SK-N-SH (cell line): ENCODE results near the gene RELN. TPM values are rescaled to one million over a fixed set of nuclear protein-coding genes. Genes with fewer than 3 reads are reported as not detected.

Experiments used
- CTCF ChIA-PET: fragments of 300-600, 350-600 bp; formaldehyde crosslinking; extraction: SDS; loops from one replicate; lab custom pipeline; 2021; lab: Yijun Ruan, JAX
- POLR2A ChIA-PET: fragments of 350-600 bp; sonication (Branson Sonifier 250); formaldehyde crosslinking; extraction: SDS; loops from one replicate; lab custom pipeline; 2020; ENCODE audit warnings: antibody characterized with exemption, inconsistent platforms; lab: Yijun Ruan, JAX
- DNase-seq: peaks from one replicate; pipeline ENCODE4 v3.0.0; 2012
- H2AFZ ChIP-seq: fragments of 200-600 bp; sonication (generic); 2 replicates; pipeline ENCODE4 v1.8.1; 2016; ENCODE audit warnings: antibody characterized with exemption, mild to moderate bottlenecking, low read depth
- H3F3A ChIP-seq: fragments of 200-600 bp; sonication (generic); replicated peaks from 2 replicates; pipeline ENCODE3; 2016; ENCODE audit warnings: antibody characterized with exemption, mild to moderate bottlenecking; ENCODE audit not compliant: insufficient read depth
- H3K27ac ChIP-seq, 2 experiments: fragments of 200-500 bp in 1 of 2; fragments of 200-600 bp in 1 of 2; sonication (Bioruptor generic) in 1 of 2; sonication (generic), shearing (Covaris generic) in 1 of 2; 2 replicates each; pipeline versions ENCODE4 v1.5.1 to v1.6.1; 2014 to 2016; ENCODE audit warnings: low read depth in 2 of 2, inconsistent platforms in 1 of 2, low read length in 1 of 2, mild to moderate bottlenecking in 1 of 2, mixed read lengths in 1 of 2
- H3K27me3 ChIP-seq: fragments of 200-600 bp; sonication (generic), shearing (Covaris generic); 2 replicates; pipeline ENCODE4 v1.6.1; 2016; ENCODE audit warnings: mixed run types; ENCODE audit not compliant: insufficient read depth
- H3K36me3 ChIP-seq, 2 experiments: fragments of 200-500 bp in 1 of 2; fragments of 200-600 bp in 1 of 2; sonication (Bioruptor generic) in 1 of 2; sonication (generic) in 1 of 2; replicated peaks in 1 of 2; 2 replicates each; pipeline versions ENCODE3 to v1.5.1; 2014 to 2016; ENCODE audit warnings: low read length in 1 of 2, mild to moderate bottlenecking in 1 of 2; ENCODE audit not compliant: insufficient read depth in 2 of 2, control insufficient read depth in 1 of 2
- H3K4me1 ChIP-seq, 2 experiments: fragments of 200-500 bp in 1 of 2; fragments of 200-600 bp in 1 of 2; sonication (Bioruptor generic) in 1 of 2; sonication (generic), shearing (Covaris generic) in 1 of 2; 2 replicates each; pipeline versions ENCODE4 v1.5.1 to v1.6.1; 2014 to 2016; ENCODE audit warnings: low read depth in 1 of 2, low read length in 1 of 2, mixed run types in 1 of 2; ENCODE audit not compliant: insufficient read depth in 2 of 2, control insufficient read depth in 1 of 2
- H3K4me2 ChIP-seq: fragments of 200-600 bp; sonication (generic), shearing (Covaris generic); 2 replicates; pipeline ENCODE4 v1.6.1; 2017; ENCODE audit warnings: mixed run types
- H3K4me3 ChIP-seq, 2 experiments: fragments of 200-500 bp in 1 of 2; fragments of 200-600 bp in 1 of 2; sonication (Bioruptor generic) in 1 of 2; sonication (generic), shearing (Covaris generic) in 1 of 2; 2 replicates each; pipeline versions ENCODE4 v1.5.1 to v1.8.1; 2014 to 2016; ENCODE audit warnings: low read depth in 2 of 2, inconsistent platforms in 1 of 2, low read length in 1 of 2, mild to moderate bottlenecking in 1 of 2, mixed read lengths in 1 of 2, moderate library complexity in 1 of 2
- H3K79me2 ChIP-seq: fragments of 200-600 bp; sonication (generic); 2 replicates; pipeline ENCODE4 v1.8.1; 2017; ENCODE audit warnings: mild to moderate bottlenecking; ENCODE audit not compliant: insufficient read depth
- H3K9ac ChIP-seq: fragments of 200-600 bp; sonication (generic); 2 replicates; pipeline ENCODE4 v1.6.1; 2017; ENCODE audit warnings: mixed run types
- H3K9me2 ChIP-seq: fragments of 200-600 bp; sonication (generic); 2 replicates; pipeline ENCODE4 v1.6.1; 2017; ENCODE audit warnings: mixed run types
- H3K9me3 ChIP-seq: fragments of 200-600 bp; sonication (generic); 2 replicates; pipeline ENCODE4 v1.6.1; 2017; ENCODE audit warnings: mixed run types, mild to moderate bottlenecking, moderate library complexity
- H4K20me1 ChIP-seq: fragments of 200-600 bp; sonication (generic); 2 replicates; pipeline ENCODE4 v1.6.1; 2017; ENCODE audit warnings: mild to moderate bottlenecking, mixed run types; ENCODE audit not compliant: insufficient read depth
- IRF3 ChIP-seq: fragments of 150-350 bp; IDR thresholded peaks from 2 replicates; pipeline ENCODE4 v1.6.1; 2016; ENCODE audit warnings: mild to moderate bottlenecking, low read depth, low read length
- JUND ChIP-seq: IDR thresholded peaks from 2 replicates; pipeline ENCODE4 v1.4.0; 2012
- NFIC ChIP-seq: IDR thresholded peaks from 2 replicates; pipeline ENCODE4 v1.4.0; 2012; ENCODE audit warnings: borderline replicate concordance
- NRF1 ChIP-seq: IDR thresholded peaks from 2 replicates; pipeline ENCODE4 v1.6.1; 2012; ENCODE audit warnings: low read depth, mild to moderate bottlenecking, low read length
- PBX3 ChIP-seq: IDR thresholded peaks from 2 replicates; pipeline ENCODE4; 2012
- RAD21 ChIP-seq: IDR thresholded peaks from 2 replicates; pipeline ENCODE4 v1.6.1; 2012; ENCODE audit warnings: mild to moderate bottlenecking, low read length
- RFX5 ChIP-seq: IDR thresholded peaks from 2 replicates; pipeline ENCODE4 v1.6.1; 2012; ENCODE audit warnings: mild to moderate bottlenecking, improper control_type of control experiment, low read length
- TEAD4 ChIP-seq: IDR thresholded peaks from 2 replicates; pipeline ENCODE4 v1.4.0; 2012; ENCODE audit warnings: mild to moderate bottlenecking, borderline replicate concordance; ENCODE audit not compliant: insufficient read depth
- ZBTB33 ChIP-seq: IDR thresholded peaks from 2 replicates; pipeline ENCODE4 v1.4.0; 2012; ENCODE audit warnings: low read depth, borderline replicate concordance
- WGBS: methylation state at CpG from one replicate; pipeline ENCODE4 v1.1.6; 2017; ENCODE audit warnings: low lambda C conversion rate; 5-methylcytosine and 5-hydroxymethylcytosine counted together
- polyA plus RNA-seq, 3 experiments: library from polyadenylated mRNA; depleted of rRNA; stranded (reverse); fragments of >200 nt; gene quantifications; 2 replicates each; pipeline ENCODE4 v1.2.3, GENCODE V29; 2012
- TF ChIP-seq, protein P1 (sequence below): fragments of 200-600 bp; sonication (generic); IDR thresholded peaks from 2 replicates; pipeline ENCODE4 v1.6.1; 2017; ENCODE audit warnings: antibody characterized with exemption, mild to moderate bottlenecking, moderate library complexity
- TF ChIP-seq, protein P2 (sequence below): fragments of 150-350 bp; IDR thresholded peaks from 2 replicates; pipeline ENCODE4 v1.6.1; 2017; ENCODE audit warnings: antibody characterized with exemption, low read length, low read depth, borderline replicate concordance
- TF ChIP-seq, protein P3 (sequence below): IDR thresholded peaks from 2 replicates; pipeline ENCODE4 v1.4.0; 2012; ENCODE audit warnings: low read depth, borderline replicate concordance

RELN gene
- polyA plus RNA-seq, 1 of the 3 experiments (the other 2 are of a cell fraction), result 0.02 TPM

DNA sequence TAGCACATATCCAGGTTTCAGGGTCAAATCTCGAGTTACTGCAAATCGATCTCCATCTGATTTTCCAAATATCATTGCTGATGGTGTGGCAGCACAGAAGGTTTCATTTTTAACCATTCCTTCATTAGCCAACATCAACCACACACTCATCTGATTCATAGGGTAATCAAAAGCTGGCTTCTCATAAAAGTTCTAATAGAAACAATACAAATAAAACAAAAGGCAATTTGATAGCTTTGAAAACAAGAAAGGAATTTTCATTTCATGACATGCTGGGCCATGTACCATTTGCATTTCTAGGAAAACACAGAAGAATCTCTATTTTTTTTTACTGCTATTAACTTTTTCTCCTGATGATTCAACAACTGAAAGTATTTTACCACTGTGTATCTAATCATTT is 395.8 kb downstream of the RELN start:
- Histone ChIP-seq H3K9me3 (no peaks in the 10 kb centered on the region), H3K9me2 (no peaks in the 10 kb centered on the region), H3K4me1 (no peaks in the 10 kb centered on the region), H3K27ac (no peak overlapping the region), H3K4me2 (no peak overlapping the region), H3F3A (no peaks in the 10 kb centered on the region), H3K4me3 (no peak overlapping the region), H3K79me2 (no peaks in the 10 kb centered on the region), H3K27me3 (0 out of 2 replicates have a peak, but pooled peaks cover 9% of the 10 kb centered on the region), H3K36me3 (no peaks in the 10 kb centered on the region), H4K20me1 (no peaks in the 10 kb centered on the region), H2AFZ (no peak overlapping the region), H3K9ac (no peak overlapping the region)
- DNase-seq, result no peak
- WGBS, result 43% methylated on average over 2 of the region's 2 CpGs
- TF ChIP-seq NRF1 (no peak), RAD21 (no peak), JUND (no peak), TEAD4 (no peak), NFIC (no peak), PBX3 (no peak)
- TF ChIP-seq, protein P1, sequence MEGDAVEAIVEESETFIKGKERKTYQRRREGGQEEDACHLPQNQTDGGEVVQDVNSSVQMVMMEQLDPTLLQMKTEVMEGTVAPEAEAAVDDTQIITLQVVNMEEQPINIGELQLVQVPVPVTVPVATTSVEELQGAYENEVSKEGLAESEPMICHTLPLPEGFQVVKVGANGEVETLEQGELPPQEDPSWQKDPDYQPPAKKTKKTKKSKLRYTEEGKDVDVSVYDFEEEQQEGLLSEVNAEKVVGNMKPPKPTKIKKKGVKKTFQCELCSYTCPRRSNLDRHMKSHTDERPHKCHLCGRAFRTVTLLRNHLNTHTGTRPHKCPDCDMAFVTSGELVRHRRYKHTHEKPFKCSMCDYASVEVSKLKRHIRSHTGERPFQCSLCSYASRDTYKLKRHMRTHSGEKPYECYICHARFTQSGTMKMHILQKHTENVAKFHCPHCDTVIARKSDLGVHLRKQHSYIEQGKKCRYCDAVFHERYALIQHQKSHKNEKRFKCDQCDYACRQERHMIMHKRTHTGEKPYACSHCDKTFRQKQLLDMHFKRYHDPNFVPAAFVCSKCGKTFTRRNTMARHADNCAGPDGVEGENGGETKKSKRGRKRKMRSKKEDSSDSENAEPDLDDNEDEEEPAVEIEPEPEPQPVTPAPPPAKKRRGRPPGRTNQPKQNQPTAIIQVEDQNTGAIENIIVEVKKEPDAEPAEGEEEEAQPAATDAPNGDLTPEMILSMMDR, result no peak
- TF ChIP-seq, protein P2, sequence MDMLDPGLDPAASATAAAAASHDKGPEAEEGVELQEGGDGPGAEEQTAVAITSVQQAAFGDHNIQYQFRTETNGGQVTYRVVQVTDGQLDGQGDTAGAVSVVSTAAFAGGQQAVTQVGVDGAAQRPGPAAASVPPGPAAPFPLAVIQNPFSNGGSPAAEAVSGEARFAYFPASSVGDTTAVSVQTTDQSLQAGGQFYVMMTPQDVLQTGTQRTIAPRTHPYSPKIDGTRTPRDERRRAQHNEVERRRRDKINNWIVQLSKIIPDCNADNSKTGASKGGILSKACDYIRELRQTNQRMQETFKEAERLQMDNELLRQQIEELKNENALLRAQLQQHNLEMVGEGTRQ, result no peak
- ChIA-PET CTCF (interaction anchor here (0.9 to 3.0 kb wide), 6 partner anchors 12 to 70 kb away, joined by 3 to 19 read pairs (median 4); no protein-coding TSS in a partner anchor), POLR2A (no interaction called here)

GRCh38 chr7:103592844-103593243 is 396.6 kb downstream of the RELN start:
- no peak for TF ChIP-seq IRF3
- TF ChIP-seq RFX5, result no peak
- TF ChIP-seq, protein P3, sequence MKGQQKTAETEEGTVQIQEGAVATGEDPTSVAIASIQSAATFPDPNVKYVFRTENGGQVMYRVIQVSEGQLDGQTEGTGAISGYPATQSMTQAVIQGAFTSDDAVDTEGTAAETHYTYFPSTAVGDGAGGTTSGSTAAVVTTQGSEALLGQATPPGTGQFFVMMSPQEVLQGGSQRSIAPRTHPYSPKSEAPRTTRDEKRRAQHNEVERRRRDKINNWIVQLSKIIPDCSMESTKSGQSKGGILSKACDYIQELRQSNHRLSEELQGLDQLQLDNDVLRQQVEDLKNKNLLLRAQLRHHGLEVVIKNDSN, result no peak
- TF ChIP-seq RAD21, result no peak
- no peak for TF ChIP-seq ZBTB33
- TF ChIP-seq, all 33 proteins: peak for 0
- no peaks in the 10 kb centered on the region for H3K36me3 ChIP-seq
- ChIA-PET POLR2A (no interaction called here), CTCF (interaction anchor here (0.9 to 3.0 kb wide), 4 partner anchors 10 to 69 kb away, joined by 3 to 19 read pairs (median 4); no protein-coding TSS in a partner anchor)
- no peaks in the 10 kb centered on the region for H3K9me3 ChIP-seq
- H3K9me2 ChIP-seq, result no peaks in the 10 kb centered on the region
- no peak overlapping the region for H2AFZ ChIP-seq
- 0 out of 2 replicates have a peak, but pooled peaks cover 7% of the 10 kb centered on the region for H3K27me3 ChIP-seq
- H3K27ac ChIP-seq, result no peak overlapping the region
- H3K79me2 ChIP-seq, result no peaks in the 10 kb centered on the region
- DNase-seq, result no peak
- no peaks in the 10 kb centered on the region for H4K20me1 ChIP-seq
- no peaks in the 10 kb centered on the region for H3F3A ChIP-seq
- no peaks in the 10 kb centered on the region for H3K4me1 ChIP-seq
- H3K9ac ChIP-seq, result no peak overlapping the region
- H3K4me3 ChIP-seq, result no peak overlapping the region
- H3K4me2 ChIP-seq, result no peak overlapping the region
